RWPE1 (cell line): ENCODE data around the gene GNG2.

Experiments
- CTCF ChIA-PET: fragments of 350-600 bp; sonication (Branson Sonifier 250); formaldehyde crosslinking; extraction: SDS; loops from one replicate; lab custom pipeline; 2021; lab: Yijun Ruan, JAX
- POLR2A ChIA-PET: fragments of 400-600 bp; formaldehyde crosslinking; extraction: SDS; loops from one replicate; lab custom pipeline; 2020; ENCODE audit warnings: antibody characterized with exemption; ENCODE audit not compliant: low non-redundant PET; lab: Yijun Ruan, JAX
- DNase-seq: peaks from one replicate; pipeline ENCODE4 v3.0.0; 2012; ENCODE audit warnings: low spot score
- H3K27ac ChIP-seq: fragments of 450-650 bp; 2 replicates; pipeline ENCODE4 v1.5.1; 2017
- TF ChIP-seq, protein P1 (sequence below): fragments of 450-650 bp; conservative IDR thresholded peaks from 2 replicates; pipeline ENCODE4 v1.5.1; 2017; ENCODE audit warnings: low read depth, mild to moderate bottlenecking

The GNG2 gene

DNA sequence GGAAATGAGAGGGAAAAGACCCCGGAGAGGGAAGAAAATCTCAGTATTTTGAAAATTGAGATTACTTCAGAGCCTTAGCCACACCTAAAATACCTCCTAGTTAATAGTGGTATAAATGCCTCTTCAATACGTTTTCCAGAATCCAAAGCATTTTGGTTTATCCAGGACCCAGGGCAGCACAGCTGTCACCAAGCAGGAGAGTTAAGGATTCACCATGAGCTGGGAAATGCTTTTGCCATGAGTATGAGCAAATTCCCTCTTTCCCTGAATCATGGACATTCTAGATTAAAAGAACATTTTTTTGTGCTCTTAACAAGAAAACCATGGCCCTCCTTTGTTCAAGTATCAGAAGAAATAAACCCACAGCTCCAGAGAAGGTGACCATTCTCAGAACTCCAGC is 107.1 kb downstream of the GNG2 start:
- ChIA-PET CTCF (interaction anchor here (1.9 kb wide), 1 partner anchor 11 kb away, joined by 6 read pairs; no protein-coding TSS in a partner anchor), POLR2A (no interaction called here)
- DNase-seq, result no peak
- no peak overlapping the region for H3K27ac ChIP-seq
- TF ChIP-seq, protein P1, sequence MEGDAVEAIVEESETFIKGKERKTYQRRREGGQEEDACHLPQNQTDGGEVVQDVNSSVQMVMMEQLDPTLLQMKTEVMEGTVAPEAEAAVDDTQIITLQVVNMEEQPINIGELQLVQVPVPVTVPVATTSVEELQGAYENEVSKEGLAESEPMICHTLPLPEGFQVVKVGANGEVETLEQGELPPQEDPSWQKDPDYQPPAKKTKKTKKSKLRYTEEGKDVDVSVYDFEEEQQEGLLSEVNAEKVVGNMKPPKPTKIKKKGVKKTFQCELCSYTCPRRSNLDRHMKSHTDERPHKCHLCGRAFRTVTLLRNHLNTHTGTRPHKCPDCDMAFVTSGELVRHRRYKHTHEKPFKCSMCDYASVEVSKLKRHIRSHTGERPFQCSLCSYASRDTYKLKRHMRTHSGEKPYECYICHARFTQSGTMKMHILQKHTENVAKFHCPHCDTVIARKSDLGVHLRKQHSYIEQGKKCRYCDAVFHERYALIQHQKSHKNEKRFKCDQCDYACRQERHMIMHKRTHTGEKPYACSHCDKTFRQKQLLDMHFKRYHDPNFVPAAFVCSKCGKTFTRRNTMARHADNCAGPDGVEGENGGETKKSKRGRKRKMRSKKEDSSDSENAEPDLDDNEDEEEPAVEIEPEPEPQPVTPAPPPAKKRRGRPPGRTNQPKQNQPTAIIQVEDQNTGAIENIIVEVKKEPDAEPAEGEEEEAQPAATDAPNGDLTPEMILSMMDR, result no peak

DNA sequence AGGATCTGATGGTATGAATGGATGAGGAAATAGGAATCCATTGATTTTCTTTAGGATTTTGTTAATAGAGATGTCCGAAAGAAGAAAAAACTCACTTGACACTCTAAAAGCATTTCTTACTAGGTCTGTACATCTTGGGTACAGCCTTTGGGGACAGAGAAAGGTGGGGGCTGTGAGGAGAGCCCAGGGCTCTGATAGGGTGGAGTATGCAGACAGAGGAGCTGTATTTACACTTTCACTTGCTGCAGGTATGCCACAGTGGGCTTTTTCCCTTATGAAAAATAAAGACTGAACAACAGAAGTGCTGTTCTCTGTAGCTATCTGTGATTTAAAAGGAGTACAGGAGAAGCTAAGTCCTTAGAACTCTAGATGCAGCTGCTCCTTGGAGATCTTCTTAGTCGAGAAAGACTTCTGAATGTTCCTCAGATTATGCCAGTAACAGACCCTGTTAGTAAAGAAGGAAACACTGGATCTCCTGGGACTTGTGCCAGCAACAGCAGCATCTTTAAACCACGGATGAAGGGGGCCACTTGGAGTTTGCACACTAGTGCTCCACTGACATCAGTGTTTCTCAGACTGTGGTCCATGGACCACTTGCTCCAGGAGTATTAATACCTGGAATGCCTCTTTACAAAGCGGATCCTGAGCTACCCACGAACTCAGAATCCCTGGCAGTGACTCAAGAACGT is 109.6 kb downstream of the GNG2 start:
- ChIA-PET POLR2A (no interaction called here), CTCF (no interaction called here)
- TF ChIP-seq, protein P1, result no peak
- H3K27ac ChIP-seq, result no peak overlapping the region
- no peak for DNase-seq

DNA sequence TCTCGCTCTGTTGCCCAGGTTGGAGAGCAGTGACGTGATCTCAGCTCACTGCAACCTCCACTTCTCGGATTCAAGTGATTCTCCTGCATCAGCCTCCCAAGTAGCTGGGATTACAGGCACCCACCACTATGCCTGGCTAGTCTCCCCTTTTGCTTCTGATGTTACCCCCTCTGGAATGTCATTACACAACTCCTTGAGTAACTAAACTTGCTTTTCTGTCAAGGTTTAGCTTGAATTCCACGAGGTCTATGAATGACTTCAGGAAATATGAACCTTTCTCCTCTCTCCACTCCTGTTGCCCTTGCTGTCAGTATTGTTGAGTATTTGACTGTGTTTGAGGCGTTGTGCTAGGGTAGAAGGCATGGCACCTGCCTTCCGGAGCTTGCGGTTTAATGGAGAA is 112.2 kb downstream of the GNG2 start:
- TF ChIP-seq, protein P1, result no peak
- CTCF ChIA-PET, result interaction anchor here (0.7 kb wide), 1 partner anchor 149 kb away, joined by 3 read pairs; no protein-coding TSS in a partner anchor
- POLR2A ChIA-PET, result no interaction called here
- no peak for DNase-seq
- H3K27ac ChIP-seq, result no peak overlapping the region

DNA sequence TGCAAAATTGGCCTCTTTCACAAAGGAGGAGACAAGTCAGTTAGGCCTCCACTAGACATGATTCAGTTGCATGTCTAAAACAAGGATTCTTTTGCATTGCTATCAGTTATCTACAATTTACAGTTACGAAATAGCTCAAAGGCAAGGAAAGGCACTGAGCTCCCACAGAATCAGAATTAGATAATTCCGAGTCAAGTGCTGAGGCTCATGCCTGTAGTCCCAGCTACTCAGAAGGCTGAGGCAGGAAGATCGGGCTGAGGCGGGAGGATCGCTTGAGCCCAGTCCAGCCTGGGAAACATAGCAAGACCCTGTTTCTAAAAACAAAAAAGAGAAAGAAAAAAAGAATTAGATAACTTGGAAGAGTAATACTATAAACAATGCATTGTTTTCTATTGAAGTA is 116.7 kb downstream of the GNG2 start:
- H3K27ac ChIP-seq, result no peak overlapping the region
- CTCF ChIA-PET, result no interaction called here
- no peak for DNase-seq
- TF ChIP-seq, protein P1, result no peak
- POLR2A ChIA-PET, result no interaction called here

DNA sequence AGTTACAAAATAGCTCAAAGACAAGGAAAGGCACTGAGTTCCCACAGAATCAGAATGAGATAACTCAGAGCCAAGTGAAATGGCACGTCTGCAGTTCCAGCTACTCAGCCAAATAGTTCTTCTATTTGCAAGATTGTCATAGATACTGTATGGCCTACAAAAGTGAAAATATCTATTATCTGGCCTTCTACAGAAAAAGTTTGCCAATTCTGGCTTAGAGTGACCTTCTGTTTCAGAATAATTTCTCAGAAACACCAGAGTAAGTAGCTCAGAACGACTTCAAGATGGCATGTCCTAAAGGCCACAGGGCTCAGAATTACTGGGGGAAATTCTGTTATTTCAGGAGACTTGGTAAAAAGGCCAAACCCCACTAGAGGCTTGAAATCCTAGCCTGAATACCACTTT is 118.3 kb downstream of the GNG2 start:
- no peak overlapping the region for H3K27ac ChIP-seq
- CTCF ChIA-PET, result interaction anchor here (0.5 to 1.5 kb wide), 9 partner anchors 10 to 199 kb away, joined by 3 to 6 read pairs (median 3); no protein-coding TSS in a partner anchor
- no peak for DNase-seq
- TF ChIP-seq, protein P1, result no peak
- POLR2A ChIA-PET, result no interaction called here

DNA sequence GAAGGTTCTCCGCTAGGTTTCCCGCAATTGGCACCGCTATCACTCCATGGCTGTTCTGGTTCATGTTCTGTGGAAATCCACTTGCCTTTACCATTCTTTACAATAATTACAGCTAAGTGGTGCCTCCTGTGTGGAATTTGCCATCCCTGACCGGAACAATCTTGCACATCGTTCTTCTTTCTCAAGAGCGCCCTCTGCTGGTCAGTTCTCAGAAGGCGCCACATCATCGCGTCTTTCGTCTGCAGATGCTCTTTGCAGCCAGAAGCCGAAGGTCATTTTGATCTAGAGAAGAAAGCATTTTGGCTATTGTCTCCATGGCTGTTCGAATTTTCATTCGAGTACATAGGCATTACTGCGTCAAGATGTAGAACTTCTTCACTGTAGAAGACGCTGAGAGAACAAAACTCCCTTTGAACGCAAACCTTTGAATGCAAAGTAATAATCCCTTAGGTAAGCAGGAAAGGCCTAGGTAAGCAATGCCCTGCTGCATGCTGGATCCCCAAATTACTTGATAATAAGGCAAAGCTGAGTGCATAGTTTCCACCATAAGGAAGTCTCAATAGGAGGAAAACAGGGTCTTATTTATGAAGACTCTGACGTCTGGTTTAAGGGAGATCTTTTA is 118.8 kb downstream of the GNG2 start:
- ChIA-PET CTCF (interaction anchor here (0.5 to 1.5 kb wide), 11 partner anchors 8 to 199 kb away, joined by 3 to 6 read pairs (median 3); no protein-coding TSS in a partner anchor), POLR2A (no interaction called here)
- TF ChIP-seq, protein P1, result peak; percentile 89
- no peak overlapping the region for H3K27ac ChIP-seq
- DNase-seq, result peak; percentile 60
